ENCODE data around the gene NFE2L1.
A peak's percentile ranks its signal among the peaks of the same experiment; 100 is the strongest.
"Not testable (repeated sequence)": the region's sequence is repeated elsewhere in the genome, so short reads cannot be mapped to it uniquely, and the experiment has no call there.

The NFE2L1 gene

GRCh38 chr17:48025040-48025903 lies 22.9 kb upstream of the NFE2L1 start:
- Histone ChIP-seq H3K4me3 (ENCODE audit: low read depth, low read length) (peak overlapping the region; percentile 95), H3K9ac (ENCODE audit: low read depth, low read length) (no peak overlapping the region), H3K4me1 (ENCODE audit: control insufficient read depth, insufficient read depth, low read length) (peaks cover 19% of the 10 kb centered on the region), H3K36me3 (ENCODE audit: control insufficient read depth, insufficient read depth, low read length) (no peaks in the 10 kb centered on the region), H3K27me3 (ENCODE audit: control insufficient read depth, insufficient read depth, low read length) (peaks cover 27% of the 10 kb centered on the region), H3K9me3 (ENCODE audit: control insufficient read depth, insufficient read depth, low read length) (no peaks in the 10 kb centered on the region)

GRCh38 chr17:48025904-48026501 lies 22.2 kb upstream of the NFE2L1 start:
- H3K4me3 ChIP-seq (ENCODE audit: low read depth, low read length), result peak overlapping the region; percentile 95
- H3K9ac ChIP-seq (ENCODE audit: low read depth, low read length), result no peak overlapping the region

GRCh38 chr17:48026502-48027321 lies 21.4 kb upstream of the NFE2L1 start:
- Histone ChIP-seq H3K9me3 (ENCODE audit: control insufficient read depth, insufficient read depth, low read length) (no peaks in the 10 kb centered on the region), H3K27me3 (ENCODE audit: control insufficient read depth, insufficient read depth, low read length) (peaks cover 27% of the 10 kb centered on the region), H3K9ac (ENCODE audit: low read depth, low read length) (peak overlapping the region; percentile 47), H3K36me3 (ENCODE audit: control insufficient read depth, insufficient read depth, low read length) (no peaks in the 10 kb centered on the region), H3K4me3 (ENCODE audit: low read depth, low read length) (peak overlapping the region; percentile 95), H3K4me1 (ENCODE audit: control insufficient read depth, insufficient read depth, low read length) (peaks cover 19% of the 10 kb centered on the region)

More at GRCh38 chr17:48025904-48026501, 22.2 kb upstream of the NFE2L1 start:
- H3K27me3 ChIP-seq (ENCODE audit: control insufficient read depth, insufficient read depth, low read length), result peaks cover 27% of the 10 kb centered on the region
- H3K9me3 ChIP-seq (ENCODE audit: control insufficient read depth, insufficient read depth, low read length), result no peaks in the 10 kb centered on the region
- H3K4me1 ChIP-seq (ENCODE audit: control insufficient read depth, insufficient read depth, low read length), result peaks cover 19% of the 10 kb centered on the region
- no peaks in the 10 kb centered on the region for H3K36me3 ChIP-seq (ENCODE audit: control insufficient read depth, insufficient read depth, low read length)

DNA sequence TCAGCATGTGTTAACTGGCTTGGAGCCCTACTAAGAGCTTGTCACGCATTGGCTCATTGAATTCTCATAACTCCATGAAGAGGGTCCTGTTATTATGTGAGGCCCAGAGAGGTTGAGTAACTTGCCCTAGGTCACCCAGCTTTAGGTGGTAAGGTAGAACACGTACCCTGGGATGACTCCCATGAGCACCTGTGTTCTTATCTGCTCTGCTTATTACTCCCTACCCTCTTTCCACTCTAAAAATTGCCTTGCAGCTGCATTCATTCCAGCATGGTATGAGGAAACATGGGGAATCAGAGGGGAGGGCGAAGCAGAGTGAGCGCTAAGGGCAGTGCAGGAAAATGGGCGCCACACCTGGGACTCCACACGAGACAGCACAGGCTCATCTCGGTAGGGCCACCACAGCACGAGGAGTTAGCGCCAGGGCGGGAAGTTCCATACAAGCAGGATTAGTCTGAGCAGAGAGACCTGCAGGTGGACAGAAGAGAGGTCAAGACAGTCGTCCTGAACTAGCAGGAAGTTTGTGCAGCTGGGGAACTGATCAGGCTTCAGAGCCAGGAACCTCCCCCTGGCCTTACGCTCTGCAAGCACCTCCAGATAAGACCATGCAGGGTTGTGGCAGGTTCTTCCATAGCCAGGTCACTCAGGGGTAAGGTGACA lies 20.7 kb upstream of the NFE2L1 start:
- Histone ChIP-seq H3K9me3 (ENCODE audit: control insufficient read depth, insufficient read depth, low read length) (no peaks in the 10 kb centered on the region), H3K27me3 (ENCODE audit: control insufficient read depth, insufficient read depth, low read length) (peaks cover 27% of the 10 kb centered on the region), H3K9ac (ENCODE audit: low read depth, low read length) (peak overlapping the region; percentile 4), H3K4me1 (ENCODE audit: control insufficient read depth, insufficient read depth, low read length) (peaks cover 19% of the 10 kb centered on the region), H3K36me3 (ENCODE audit: control insufficient read depth, insufficient read depth, low read length) (no peaks in the 10 kb centered on the region), H3K4me3 (ENCODE audit: low read depth, low read length) (no peak overlapping the region)

- H3K9ac ChIP-seq (ENCODE audit: low read depth, low read length), result no peak overlapping the region
- H3K4me1 ChIP-seq (ENCODE audit: control insufficient read depth, insufficient read depth, low read length), result peaks cover 15% of the 10 kb centered on the region
- no peaks in the 10 kb centered on the region for H3K36me3 ChIP-seq (ENCODE audit: control insufficient read depth, insufficient read depth, low read length)
- no peaks in the 10 kb centered on the region for H3K9me3 ChIP-seq (ENCODE audit: control insufficient read depth, insufficient read depth, low read length)
- H3K27me3 ChIP-seq (ENCODE audit: control insufficient read depth, insufficient read depth, low read length), result peaks cover 27% of the 10 kb centered on the region
- H3K4me3 ChIP-seq (ENCODE audit: low read depth, low read length), result no peak overlapping the region
Observed at GRCh38 chr17:48028736-48029135, 19.4 kb upstream of the NFE2L1 start.

GRCh38 chr17:48030531-48030930 lies 17.6 kb upstream of the NFE2L1 start:
- Histone ChIP-seq H3K4me3 (ENCODE audit: low read depth, low read length) (no peak overlapping the region), H3K27me3 (ENCODE audit: control insufficient read depth, insufficient read depth, low read length) (peaks cover 14% of the 10 kb centered on the region), H3K4me1 (ENCODE audit: control insufficient read depth, insufficient read depth, low read length) (peaks cover 11% of the 10 kb centered on the region), H3K9me3 (ENCODE audit: control insufficient read depth, insufficient read depth, low read length) (no peaks in the 10 kb centered on the region), H3K36me3 (ENCODE audit: control insufficient read depth, insufficient read depth, low read length) (no peaks in the 10 kb centered on the region), H3K9ac (ENCODE audit: low read depth, low read length) (no peak overlapping the region)

GRCh38 chr17:48031966-48032365 lies 16.2 kb upstream of the NFE2L1 start:
- Histone ChIP-seq H3K27me3 (ENCODE audit: control insufficient read depth, insufficient read depth, low read length) (peaks cover 11% of the 10 kb centered on the region), H3K9me3 (ENCODE audit: control insufficient read depth, insufficient read depth, low read length) (no peaks in the 10 kb centered on the region), H3K9ac (ENCODE audit: low read depth, low read length) (no peak overlapping the region), H3K4me1 (ENCODE audit: control insufficient read depth, insufficient read depth, low read length) (peaks cover 2% of the 10 kb centered on the region), H3K36me3 (ENCODE audit: control insufficient read depth, insufficient read depth, low read length) (no peaks in the 10 kb centered on the region), H3K4me3 (ENCODE audit: low read depth, low read length) (no peak overlapping the region)

DNA sequence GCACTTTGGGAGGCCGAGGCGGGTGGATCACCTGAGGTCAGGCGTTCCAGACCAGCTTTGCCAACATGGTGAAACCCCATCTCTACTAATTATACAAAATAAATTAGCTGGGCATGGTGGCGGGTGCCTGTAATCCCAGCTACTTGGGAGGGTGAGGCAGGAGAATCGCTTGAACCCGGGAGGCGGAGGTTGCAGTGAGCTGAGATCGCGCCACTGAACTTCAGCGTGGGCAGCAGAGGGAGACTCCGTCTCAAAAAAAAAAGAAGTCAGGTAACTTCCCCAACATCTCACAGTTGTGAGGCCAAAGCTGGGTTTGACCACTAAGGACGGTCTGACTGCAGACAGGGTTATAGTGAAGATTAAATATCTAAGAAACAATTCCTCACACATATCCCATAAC lies 13.4 kb upstream of the NFE2L1 start:
- H3K4me1 ChIP-seq (ENCODE audit: control insufficient read depth, insufficient read depth, low read length); H3K9ac ChIP-seq (ENCODE audit: low read depth, low read length); H3K4me3 ChIP-seq (ENCODE audit: low read depth, low read length); H3K9me3 ChIP-seq (ENCODE audit: control insufficient read depth, insufficient read depth, low read length); H3K36me3 ChIP-seq (ENCODE audit: control insufficient read depth, insufficient read depth, low read length): not testable (repeated sequence)
- peaks cover 28% of the 10 kb centered on the region for H3K27me3 ChIP-seq (ENCODE audit: control insufficient read depth, insufficient read depth, low read length)

GRCh38 chr17:48036693-48037035 lies 11.5 kb upstream of the NFE2L1 start:
- Histone ChIP-seq H3K4me1 (ENCODE audit: control insufficient read depth, insufficient read depth, low read length) (peaks cover 3% of the 10 kb centered on the region), H3K4me3 (ENCODE audit: low read depth, low read length) (peak overlapping the region; percentile 75), H3K36me3 (ENCODE audit: control insufficient read depth, insufficient read depth, low read length) (no peaks in the 10 kb centered on the region), H3K9me3 (ENCODE audit: control insufficient read depth, insufficient read depth, low read length) (no peaks in the 10 kb centered on the region), H3K9ac (ENCODE audit: low read depth, low read length) (no peak overlapping the region), H3K27me3 (ENCODE audit: control insufficient read depth, insufficient read depth, low read length) (peaks cover 28% of the 10 kb centered on the region)

DNA sequence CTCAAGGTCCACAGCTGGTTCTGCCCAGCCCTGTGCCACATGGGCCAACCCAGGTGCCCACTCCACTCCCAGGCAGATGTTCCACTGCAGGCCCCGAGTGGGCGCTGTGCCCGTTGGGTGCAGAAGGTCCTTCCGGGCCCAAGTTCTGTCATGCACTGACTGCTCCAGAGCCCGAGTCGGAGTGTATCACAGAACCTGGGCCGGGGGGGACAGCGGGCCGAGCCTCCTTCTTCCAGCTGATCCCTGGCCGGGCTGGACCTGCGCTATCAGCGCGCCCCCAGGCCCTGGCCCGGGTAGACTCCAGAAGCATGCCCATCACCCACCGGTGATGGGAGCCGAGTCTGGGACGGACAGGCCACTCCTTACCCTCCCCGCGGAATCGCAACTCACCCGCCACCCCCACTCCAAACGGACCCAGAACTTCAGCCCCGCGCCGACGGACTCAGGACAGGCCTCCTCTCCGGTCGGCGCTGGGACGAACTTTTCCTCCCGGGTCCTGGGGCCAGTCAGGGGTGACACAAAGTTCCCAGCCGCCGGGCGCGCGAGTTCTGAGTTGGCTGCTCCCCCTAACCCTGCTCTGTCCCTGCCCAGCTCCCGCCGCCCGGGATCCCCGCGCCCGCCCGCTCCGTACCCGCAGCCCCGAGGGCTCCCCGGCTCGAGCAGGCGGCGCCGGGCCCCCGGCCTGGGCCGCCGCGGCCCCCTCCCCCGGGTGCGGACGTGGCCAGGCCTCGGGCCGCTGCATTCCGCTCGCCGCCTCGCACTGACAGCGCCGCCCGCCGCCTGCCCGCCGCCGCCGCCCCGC lies 10.9 kb upstream of the NFE2L1 start, which contains the start of gene COPZ2:
TSS of gene COPZ2 (minus strand) at position 762 of the 802 bp plus-strand sequence. CDS start at position 742, 20 bp downstream.
- H3K4me3 ChIP-seq (ENCODE audit: low read depth, low read length), result peak within 1 kb of the TSS; percentile 75
- no peaks in the 10 kb centered on the region for H3K36me3 ChIP-seq (ENCODE audit: control insufficient read depth, insufficient read depth, low read length)
- H3K9ac ChIP-seq (ENCODE audit: low read depth, low read length), result no peak within 1 kb of the TSS
- H3K27me3 ChIP-seq (ENCODE audit: control insufficient read depth, insufficient read depth, low read length), result peaks cover 28% of the 10 kb centered on the region
- H3K4me1 ChIP-seq (ENCODE audit: control insufficient read depth, insufficient read depth, low read length), result peaks cover 3% of the 10 kb centered on the region
- H3K9me3 ChIP-seq (ENCODE audit: control insufficient read depth, insufficient read depth, low read length), result no peaks in the 10 kb centered on the region
